Ovary (tissue), 3 donors: ENCODE data around the gene TRAPPC3.

Experiments used
- CTCF ChIP-seq, 3 donors: fragments of 450-650 bp in 2 of 3; fragments of 200-600 bp in 1 of 3; IDR thresholded peaks; one replicate each; pipeline versions ENCODE4 v1.5.1 to v1.8.0; 2016 to 2022; ENCODE audit warnings: antibody characterized with exemption in 3 of 3, mild to moderate bottlenecking in 1 of 3
- POLR2A ChIP-seq: fragments of 450-650 bp; IDR thresholded peaks from one replicate; pipeline ENCODE4 v1.6.1; 2017; ENCODE audit warnings: antibody characterized with exemption, mild to moderate bottlenecking, moderate library complexity
- donor health status: DM: no; HTN: no; CAD: no.

- TF ChIP-seq POLR2A, result no peak
- no peak for TF ChIP-seq CTCF (IDR thresholded peaks at IDR 0.05)
Measured at GRCh38 chr1:36166938-36167905, 17.9 kb upstream of the TRAPPC3 start.
